HG03575 (cell line): ENCODE data around the gene TXLNB.

Experiments
- ATAC-seq: cut with Tn5 transposase; IDR thresholded peaks from one replicate; pipeline ENCODE4 v1.9.1; 2021; ENCODE audit not compliant: unreplicated experiment, insufficient number of reproducible peaks, low FRiP score; ENCODE audit errors: extremely low read depth

TXLNB gene

DNA sequence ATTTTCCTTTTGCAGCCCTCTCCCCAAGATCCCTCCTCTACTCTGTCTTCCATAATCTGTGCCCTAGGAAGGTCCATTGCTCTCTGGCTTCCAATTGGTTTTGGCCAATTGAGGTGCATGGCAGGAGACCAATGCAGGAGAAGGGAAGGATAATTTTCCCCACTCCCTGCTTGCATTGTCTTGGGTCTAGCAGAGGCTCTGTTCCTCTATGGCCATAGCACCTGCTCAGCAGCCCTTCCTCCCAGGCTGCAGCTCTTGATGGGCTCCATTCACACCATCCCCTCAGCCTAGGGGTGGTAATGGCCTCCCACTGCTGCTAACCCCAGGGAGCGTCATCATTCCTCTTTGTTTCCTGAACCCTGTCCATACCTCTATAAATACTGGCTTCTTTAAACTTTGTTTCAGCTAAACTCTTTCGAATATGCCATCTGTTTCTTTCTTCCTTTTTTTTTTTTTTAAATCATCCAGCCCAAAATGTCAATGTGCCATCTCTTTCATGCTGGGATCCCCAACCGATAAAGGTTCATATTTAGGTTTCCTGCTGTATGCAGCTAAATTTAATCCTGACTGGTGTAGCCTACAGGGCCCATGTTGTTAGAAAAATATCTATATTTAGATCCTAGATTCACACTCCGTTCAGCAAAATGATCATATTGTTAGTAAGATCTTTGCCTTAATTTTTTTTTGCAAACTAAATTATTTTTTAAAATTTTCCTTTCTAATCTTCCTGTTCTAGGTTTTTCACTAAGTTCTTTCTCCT is 93.1 kb downstream of the TXLNB start:
- no peak for ATAC-seq

DNA sequence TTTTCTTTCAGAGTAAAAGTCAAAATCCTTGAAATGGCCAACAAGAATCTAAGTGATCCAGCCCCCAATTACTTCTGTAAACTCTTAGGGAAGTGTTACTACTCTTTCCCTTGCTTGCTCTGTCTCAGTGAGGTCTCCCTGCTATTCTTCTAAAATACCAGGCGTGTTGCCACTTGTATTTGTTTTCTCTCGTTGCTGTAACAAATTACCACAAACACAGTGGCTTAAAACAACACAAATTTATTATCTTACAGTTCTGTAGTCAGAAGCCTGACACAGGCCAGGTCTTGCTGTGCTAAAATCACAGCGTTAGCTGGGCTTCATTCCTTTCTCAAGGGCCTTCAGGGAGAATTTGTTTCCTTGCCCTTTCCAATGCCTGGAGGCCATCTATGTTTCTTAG is 97.1 kb downstream of the TXLNB start:
- ATAC-seq: no peak
